ENCODE measurements around the gene PAK1. TPM values are rescaled to one million over a fixed set of nuclear protein-coding genes. Genes with fewer than 3 reads are reported as not detected.

PAK1 gene
- total and polyA plus RNA-seq, 2 donors (not counting 1 experiment from before 2014, with no cell fraction given): 34.6 to 37.7 TPM

DNA sequence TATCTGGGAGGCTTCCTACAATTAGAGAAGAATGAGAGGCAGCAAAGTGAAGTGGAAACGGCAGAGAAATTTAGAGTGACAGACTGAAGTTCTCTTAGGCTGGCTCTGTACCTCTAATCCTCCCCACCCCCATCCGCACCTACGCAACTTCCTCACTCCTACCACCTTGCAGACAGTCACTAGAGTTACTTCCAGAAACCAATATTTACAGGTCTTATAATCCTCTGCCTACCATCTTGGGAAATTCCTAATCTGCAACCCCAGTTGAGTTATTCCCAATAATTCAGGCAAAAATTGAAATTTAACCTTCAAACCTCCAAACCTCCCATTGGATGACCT, 71.7 kb downstream of the PAK1 start:
- Histone ChIP-seq H3K36me3 (ENCODE audit: control insufficient read depth, insufficient read depth, low read length) (no peaks in the 10 kb centered on the region), H3K27me3 (ENCODE audit: control insufficient read depth, insufficient read depth, low read length) (no peaks in the 10 kb centered on the region), H3K4me2 (ENCODE audit: extremely low read depth, insufficient read depth, low read length) (no peak overlapping the region), H3K9ac (ENCODE audit: insufficient read depth, low read length) (no peak overlapping the region), H4K20me1 (ENCODE audit: control insufficient read depth, extremely low read depth, insufficient read depth, low read length) (no peaks in the 10 kb centered on the region), H3K9me3 (ENCODE audit: control insufficient read depth, insufficient read depth, low read depth, low read length) (no peaks in the 10 kb centered on the region), H3K4me3 (replicated peaks in 1 of 4; ENCODE audit: control extremely low read depth in 1 of 4, insufficient read depth in 1 of 4, low read depth in 3 of 4, low read length in 4 of 4) (no peak overlapping the region), H3K4me1 (ENCODE audit: control insufficient read depth, extremely low read depth, insufficient read depth, low read length) (peaks cover under 1% of the 10 kb centered on the region), H3K79me2 (ENCODE audit: control insufficient read depth, insufficient read depth, low read length) (peaks cover 11% of the 10 kb centered on the region), H3K27ac (ENCODE audit: insufficient read depth, low read length) (no peak overlapping the region), H2AFZ (ENCODE audit: low read length) (no peak overlapping the region)
- no peak for DNase-seq (ENCODE audit: low read depth in 2 of 2)
- TF ChIP-seq, protein P1, sequence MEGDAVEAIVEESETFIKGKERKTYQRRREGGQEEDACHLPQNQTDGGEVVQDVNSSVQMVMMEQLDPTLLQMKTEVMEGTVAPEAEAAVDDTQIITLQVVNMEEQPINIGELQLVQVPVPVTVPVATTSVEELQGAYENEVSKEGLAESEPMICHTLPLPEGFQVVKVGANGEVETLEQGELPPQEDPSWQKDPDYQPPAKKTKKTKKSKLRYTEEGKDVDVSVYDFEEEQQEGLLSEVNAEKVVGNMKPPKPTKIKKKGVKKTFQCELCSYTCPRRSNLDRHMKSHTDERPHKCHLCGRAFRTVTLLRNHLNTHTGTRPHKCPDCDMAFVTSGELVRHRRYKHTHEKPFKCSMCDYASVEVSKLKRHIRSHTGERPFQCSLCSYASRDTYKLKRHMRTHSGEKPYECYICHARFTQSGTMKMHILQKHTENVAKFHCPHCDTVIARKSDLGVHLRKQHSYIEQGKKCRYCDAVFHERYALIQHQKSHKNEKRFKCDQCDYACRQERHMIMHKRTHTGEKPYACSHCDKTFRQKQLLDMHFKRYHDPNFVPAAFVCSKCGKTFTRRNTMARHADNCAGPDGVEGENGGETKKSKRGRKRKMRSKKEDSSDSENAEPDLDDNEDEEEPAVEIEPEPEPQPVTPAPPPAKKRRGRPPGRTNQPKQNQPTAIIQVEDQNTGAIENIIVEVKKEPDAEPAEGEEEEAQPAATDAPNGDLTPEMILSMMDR (conservative IDR thresholded peaks at IDR 0.05 in 1 of 2, IDR thresholded peaks at IDR 0.05 in 1 of 2; ENCODE audit: low read depth in 1 of 2, low read length in 2 of 2): no peak
- TF ChIP-seq EZH2 (IDR thresholded peaks at IDR 0.05; ENCODE audit: low read length, missing control alignments): no peak

DNA sequence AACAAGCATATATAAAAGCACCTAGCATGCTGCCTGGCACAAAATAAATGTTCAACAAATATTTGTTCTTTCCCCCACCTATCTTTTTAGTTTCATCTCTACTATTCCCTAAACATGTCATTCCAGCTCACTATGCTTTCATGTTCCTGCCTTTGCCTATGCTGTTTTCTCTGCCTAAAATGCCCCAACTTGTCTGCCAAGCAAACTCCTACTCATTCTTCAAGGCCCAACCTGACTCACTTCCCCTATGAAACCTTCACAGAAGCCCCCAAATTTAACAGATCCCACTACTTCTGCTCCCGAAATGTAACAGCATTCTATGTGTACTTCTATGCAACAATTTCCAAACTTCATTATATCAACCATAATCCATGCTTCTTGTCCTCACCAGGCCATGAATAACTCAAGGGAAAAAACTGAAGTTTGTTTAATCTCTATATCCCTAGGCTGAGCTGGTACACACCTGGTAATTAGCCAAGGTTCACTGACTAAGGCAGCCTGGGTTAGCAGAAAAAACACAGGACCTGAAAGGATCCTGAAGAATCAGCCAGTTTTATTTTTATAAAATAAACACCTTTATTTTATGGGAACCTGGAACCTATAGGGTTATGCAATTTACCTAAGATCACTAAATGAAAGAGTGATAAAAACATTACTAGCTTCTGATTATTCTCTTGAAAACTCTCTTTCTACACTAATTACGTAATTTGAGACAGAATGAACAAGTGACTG, 72.2 kb downstream of the PAK1 start:
- DNase-seq (ENCODE audit: low read depth in 2 of 2): no peak
- Histone ChIP-seq H3K4me3 (replicated peaks in 1 of 4; ENCODE audit: control extremely low read depth in 1 of 4, insufficient read depth in 1 of 4, low read depth in 3 of 4, low read length in 4 of 4) (no peak overlapping the region), H3K27ac (ENCODE audit: insufficient read depth, low read length) (no peak overlapping the region), H4K20me1 (ENCODE audit: control insufficient read depth, extremely low read depth, insufficient read depth, low read length) (no peaks in the 10 kb centered on the region), H3K9ac (ENCODE audit: insufficient read depth, low read length) (no peak overlapping the region), H3K4me2 (ENCODE audit: extremely low read depth, insufficient read depth, low read length) (no peak overlapping the region), H2AFZ (ENCODE audit: low read length) (no peak overlapping the region), H3K9me3 (ENCODE audit: control insufficient read depth, insufficient read depth, low read depth, low read length) (no peaks in the 10 kb centered on the region), H3K36me3 (ENCODE audit: control insufficient read depth, insufficient read depth, low read length) (no peaks in the 10 kb centered on the region), H3K4me1 (ENCODE audit: control insufficient read depth, extremely low read depth, insufficient read depth, low read length) (no peaks in the 10 kb centered on the region), H3K79me2 (ENCODE audit: control insufficient read depth, insufficient read depth, low read length) (peaks cover 10% of the 10 kb centered on the region), H3K27me3 (ENCODE audit: control insufficient read depth, insufficient read depth, low read length) (no peaks in the 10 kb centered on the region)
- no peak for TF ChIP-seq EZH2 (IDR thresholded peaks at IDR 0.05; ENCODE audit: low read length, missing control alignments)
- TF ChIP-seq, protein P1 (conservative IDR thresholded peaks at IDR 0.05 in 1 of 2, IDR thresholded peaks at IDR 0.05 in 1 of 2; ENCODE audit: low read depth in 1 of 2, low read length in 2 of 2): no peak

DNA sequence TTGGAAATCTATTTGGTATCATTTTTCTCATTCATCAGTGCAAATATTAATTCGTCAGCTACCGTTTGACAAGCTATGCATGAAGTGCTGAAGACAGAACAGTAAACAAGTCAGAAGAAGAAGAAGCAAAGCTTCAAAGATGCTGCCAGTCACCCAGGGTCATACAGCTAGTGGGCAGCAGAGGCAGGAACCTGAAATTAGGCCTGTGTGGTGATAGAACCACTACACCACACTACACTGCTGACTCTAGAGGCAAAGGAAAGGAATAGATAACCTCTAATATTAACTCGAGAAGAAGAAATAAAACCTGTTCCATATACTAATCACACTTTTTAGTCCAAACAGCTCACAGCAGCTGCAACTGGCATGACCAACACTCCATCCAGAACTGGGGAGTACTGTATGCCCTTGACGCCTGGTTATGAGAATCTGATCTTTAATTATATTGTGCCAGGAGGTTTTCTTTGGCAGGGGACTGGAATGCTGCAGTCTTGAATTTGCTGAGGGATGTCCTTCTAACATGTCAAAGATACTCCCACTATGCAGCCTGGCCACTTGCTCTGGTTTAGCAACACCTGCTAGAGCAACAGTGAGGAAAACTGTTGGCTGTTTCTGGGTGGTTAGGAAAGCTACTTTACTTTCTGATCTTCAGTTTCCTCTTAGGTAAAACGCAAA, 73.0 kb downstream of the PAK1 start:
- no peaks in the 10 kb centered on the region for H3K36me3 ChIP-seq (ENCODE audit: control insufficient read depth, insufficient read depth, low read length)
- no peak overlapping the region for H3K4me3 ChIP-seq (replicated peaks in 1 of 4; ENCODE audit: control extremely low read depth in 1 of 4, insufficient read depth in 1 of 4, low read depth in 3 of 4, low read length in 4 of 4)
- no peak for DNase-seq (ENCODE audit: low read depth in 2 of 2)
- TF ChIP-seq, protein P1 (conservative IDR thresholded peaks at IDR 0.05 in 1 of 2, IDR thresholded peaks at IDR 0.05 in 1 of 2; ENCODE audit: low read depth in 1 of 2, low read length in 2 of 2): no peak
- no peak for TF ChIP-seq EZH2 (IDR thresholded peaks at IDR 0.05; ENCODE audit: low read length, missing control alignments)
- no peak overlapping the region for H2AFZ ChIP-seq (ENCODE audit: low read length)
- H3K9ac ChIP-seq (ENCODE audit: insufficient read depth, low read length): no peak overlapping the region
- H3K79me2 ChIP-seq (ENCODE audit: control insufficient read depth, insufficient read depth, low read length): peaks cover 8% of the 10 kb centered on the region
- H3K27me3 ChIP-seq (ENCODE audit: control insufficient read depth, insufficient read depth, low read length): no peaks in the 10 kb centered on the region
- no peaks in the 10 kb centered on the region for H3K4me1 ChIP-seq (ENCODE audit: control insufficient read depth, extremely low read depth, insufficient read depth, low read length)
- no peaks in the 10 kb centered on the region for H3K9me3 ChIP-seq (ENCODE audit: control insufficient read depth, insufficient read depth, low read depth, low read length)
- H3K4me2 ChIP-seq (ENCODE audit: extremely low read depth, insufficient read depth, low read length): no peak overlapping the region
- H3K27ac ChIP-seq (ENCODE audit: insufficient read depth, low read length): no peak overlapping the region
- no peaks in the 10 kb centered on the region for H4K20me1 ChIP-seq (ENCODE audit: control insufficient read depth, extremely low read depth, insufficient read depth, low read length)
